HG03108 (cell line): Measurements from ENCODE around the gene MRPL37.

Source experiments
- ATAC-seq: cut with Tn5 transposase; IDR thresholded peaks from one replicate; pipeline ENCODE4 v1.9.1; 2021; ENCODE audit warnings: moderate library complexity; ENCODE audit not compliant: unreplicated experiment

MRPL37 gene

DNA sequence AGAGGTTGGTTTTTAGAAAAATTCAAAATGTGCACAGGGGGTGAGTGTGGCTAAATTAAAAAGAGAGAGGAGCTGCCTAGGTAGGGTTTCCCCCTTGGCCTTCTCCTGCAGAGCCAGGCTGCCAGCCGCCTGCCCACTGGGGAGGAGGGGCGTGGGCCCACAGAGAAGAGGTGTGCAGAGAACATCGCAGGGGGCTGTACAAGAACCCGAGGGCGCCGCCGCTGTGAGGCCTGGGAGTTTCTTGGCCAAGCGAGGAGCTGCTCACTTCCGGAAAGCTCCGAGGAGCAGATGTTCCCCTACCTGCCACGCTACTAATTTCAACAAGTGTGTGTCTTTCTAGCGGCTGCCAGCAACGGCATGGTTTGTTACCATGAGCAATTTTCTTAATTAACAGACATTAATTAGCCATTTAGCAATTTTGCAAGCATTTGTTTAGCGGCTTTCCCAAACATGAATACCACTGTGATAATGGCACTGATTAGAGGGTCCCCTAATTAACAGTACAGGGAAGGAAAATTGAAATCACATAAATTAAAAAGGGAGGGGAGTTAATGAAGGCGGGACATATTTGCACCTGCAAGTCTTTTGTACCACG is 59.7 kb downstream of the MRPL37 start:
- ATAC-seq: no peak

DNA sequence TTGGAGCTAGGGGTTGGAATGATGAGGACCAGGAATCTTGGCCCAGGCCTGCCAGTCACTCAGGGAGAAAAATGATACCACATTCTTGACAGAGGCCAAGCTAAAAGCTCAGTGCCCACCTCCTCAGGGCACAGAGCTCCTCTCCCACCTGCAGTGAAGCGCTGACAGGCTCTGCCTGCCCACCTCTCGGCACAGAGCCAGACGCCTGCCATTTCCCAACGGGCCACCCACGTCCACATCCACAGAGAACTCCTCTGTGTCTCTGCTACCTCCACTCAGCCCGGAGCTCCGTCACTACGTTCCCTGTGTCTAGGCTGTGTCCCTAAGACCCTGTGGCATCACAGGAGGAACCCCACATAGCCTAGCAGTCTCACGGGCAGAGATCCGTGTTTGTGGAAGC is 60.8 kb downstream of the MRPL37 start:
- ATAC-seq: no peak

DNA sequence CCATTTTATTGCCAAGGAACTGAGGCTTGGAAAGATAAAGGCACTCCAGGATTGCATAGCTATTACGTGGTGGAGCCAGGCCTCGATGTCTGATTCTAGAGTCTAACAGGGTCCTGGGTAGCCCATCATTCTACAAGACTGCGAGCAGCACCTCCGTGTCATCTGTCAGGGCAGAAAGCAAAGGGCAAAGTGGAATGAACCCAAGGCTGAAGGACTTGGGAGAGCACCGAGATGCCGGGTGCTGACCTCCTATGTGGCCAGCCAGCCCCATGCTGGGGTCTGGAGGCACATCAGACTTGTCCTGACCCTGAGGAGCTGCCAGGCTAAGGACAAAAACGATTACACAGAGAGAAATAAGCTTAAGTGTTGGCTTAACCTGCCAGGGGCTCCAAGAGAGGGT is 62.3 kb downstream of the MRPL37 start:
- no peak for ATAC-seq

DNA sequence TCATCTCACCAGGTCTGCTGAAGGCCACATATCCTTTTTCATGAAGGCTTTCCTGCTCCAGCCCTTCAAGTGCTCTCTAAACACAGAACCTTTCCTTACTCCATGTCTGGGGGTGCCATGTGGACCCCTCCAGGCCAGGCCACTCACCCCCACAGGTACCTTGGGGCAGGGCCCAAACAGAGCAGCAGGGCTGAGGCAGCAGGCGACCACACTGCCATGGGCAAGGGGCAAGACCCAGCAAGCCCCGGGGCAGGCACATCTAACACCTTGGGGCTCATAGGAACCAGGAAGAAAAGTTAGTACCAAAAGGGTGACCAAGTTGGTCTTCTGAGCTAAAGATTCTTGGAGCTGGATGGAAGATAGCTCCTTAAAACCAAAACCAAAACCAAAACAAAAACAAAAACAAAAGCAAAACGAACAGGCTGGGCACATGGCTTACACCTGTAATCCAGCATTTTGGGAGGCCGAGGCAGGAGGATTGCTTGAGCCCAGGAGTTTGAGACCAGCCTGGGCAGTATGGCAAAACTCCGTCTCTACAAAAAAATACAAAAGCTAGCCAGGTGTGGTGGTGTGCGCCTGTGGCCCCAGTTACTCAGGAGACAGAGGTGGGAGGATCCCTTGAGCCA is 63.7 kb downstream of the MRPL37 start:
- ATAC-seq: no peak

DNA sequence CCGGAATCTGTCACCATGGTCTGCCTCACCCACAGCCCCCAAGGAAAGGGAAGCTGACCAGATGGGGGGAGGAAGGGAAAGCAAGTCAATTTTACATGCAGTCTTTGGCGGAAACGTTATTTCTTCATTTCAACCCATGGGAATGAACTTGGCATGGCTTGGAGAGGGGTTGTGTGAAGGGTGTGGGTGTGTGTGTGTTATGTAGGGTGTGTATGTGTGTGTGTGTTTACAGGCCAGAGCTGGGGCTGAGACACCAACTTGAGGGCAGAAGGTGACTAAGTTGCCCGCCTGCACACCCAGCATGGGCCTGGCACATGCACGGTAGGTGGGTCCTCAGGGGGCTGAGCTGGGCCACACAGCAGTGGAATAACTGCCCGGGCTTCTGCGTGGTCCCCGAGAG is 65.2 kb downstream of the MRPL37 start:
- ATAC-seq: no peak

DNA sequence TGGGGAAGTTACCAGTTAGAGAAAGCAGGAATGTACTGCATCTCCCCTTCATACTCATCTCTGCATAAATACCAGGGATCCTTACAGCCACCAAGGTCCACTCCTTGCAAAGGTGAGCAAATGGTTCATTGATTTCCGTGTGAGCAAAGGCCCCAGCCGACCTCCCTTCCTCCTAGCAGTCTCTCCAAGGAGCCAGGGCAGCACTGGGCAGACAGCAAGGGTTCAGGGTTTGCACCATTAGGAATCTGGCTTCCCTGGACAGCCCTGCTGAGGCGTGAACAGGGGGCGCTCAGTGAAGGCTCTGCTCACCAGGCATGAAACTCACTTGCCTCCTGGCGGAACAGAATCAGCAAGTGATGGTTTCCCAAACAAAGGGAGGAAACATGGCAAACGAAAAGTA is 65.7 kb downstream of the MRPL37 start:
- ATAC-seq: no peak

DNA sequence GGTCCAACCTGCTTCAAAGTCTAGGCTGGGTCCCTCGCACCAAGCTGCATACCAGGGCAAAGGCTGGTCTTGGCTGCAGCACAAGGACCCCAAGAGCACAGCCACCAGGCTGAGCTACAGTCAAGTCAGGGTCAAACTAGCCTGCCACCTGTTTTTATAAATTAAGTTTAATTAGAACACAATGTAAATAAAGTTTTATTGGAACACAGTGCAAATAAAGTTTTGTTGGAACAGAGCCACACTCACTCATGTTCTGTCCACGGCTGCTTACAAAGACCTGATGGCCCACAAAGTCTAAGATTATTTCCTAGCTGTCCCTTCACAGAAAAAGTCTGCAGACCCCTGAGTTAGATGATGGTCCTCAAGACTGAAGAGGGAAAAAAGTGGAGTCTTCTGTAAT is 66.2 kb downstream of the MRPL37 start:
- no peak for ATAC-seq

DNA sequence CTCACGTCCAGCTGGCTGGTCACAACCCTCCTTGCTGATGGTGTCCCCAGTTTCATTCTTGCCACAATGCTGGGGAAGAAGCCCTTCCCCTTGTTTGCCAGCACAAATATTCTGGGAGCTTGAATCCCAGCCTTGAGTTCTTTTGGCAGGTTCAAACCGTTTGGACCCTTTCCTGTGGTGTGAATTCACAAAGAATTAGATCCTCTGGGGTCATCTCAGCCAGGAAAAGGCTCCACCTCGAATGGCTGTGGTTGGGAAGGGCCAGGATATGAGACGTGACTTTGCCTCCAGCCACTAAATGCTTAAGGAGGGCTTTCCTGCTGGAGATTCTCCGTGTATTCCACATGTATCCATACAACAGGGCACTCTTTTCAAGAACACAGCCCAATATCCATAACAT is 66.9 kb downstream of the MRPL37 start:
- no peak for ATAC-seq
